Astrocyte (in vitro differentiated cells and primary cell): ENCODE results near the gene NPLOC4. TPM values are rescaled to one million over a fixed set of nuclear protein-coding genes. Genes with fewer than 3 reads are reported as not detected.

Experiments used
- DNase-seq: peaks from one replicate; pipeline ENCODE4 v3.0.0-alpha.2; 2010; ENCODE audit warnings: low read depth
- FAIRE-seq: peaks from 2 replicates; lab custom pipeline; 2011; peaks lifted over from hg19 to GRCh38; lab: Jason Lieb, UNC
- H2AFZ ChIP-seq: 2 replicates; pipeline ENCODE4 v1.6.0; 2012; ENCODE audit warnings: low read depth, low read length, inconsistent platforms
- H3K27ac ChIP-seq: 2 replicates; pipeline ENCODE4 v1.5.1; 2011; ENCODE audit warnings: low read depth, low read length, inconsistent platforms
- H3K27me3 ChIP-seq: 2 replicates; pipeline ENCODE4 v1.6.0; 2011; ENCODE audit warnings: low read length, inconsistent platforms; ENCODE audit not compliant: insufficient read depth
- H3K36me3 ChIP-seq: 2 replicates; pipeline ENCODE4 v1.5.1; 2011; ENCODE audit warnings: low read length, inconsistent platforms; ENCODE audit not compliant: insufficient read depth
- H3K4me1 ChIP-seq: 2 replicates; pipeline ENCODE4 v1.5.1; 2011; ENCODE audit warnings: low read length, inconsistent platforms; ENCODE audit not compliant: insufficient read depth
- H3K4me2 ChIP-seq: 2 replicates; pipeline ENCODE4 v1.6.0; 2012; ENCODE audit warnings: low read length, inconsistent platforms
- H3K4me3 ChIP-seq: 2 replicates; pipeline ENCODE4 v1.5.1; 2011; ENCODE audit warnings: low read depth, mild to moderate bottlenecking, low read length, inconsistent platforms; ENCODE audit not compliant: insufficient read depth
- H3K79me2 ChIP-seq: 2 replicates; pipeline ENCODE4 v1.6.0; 2012; ENCODE audit warnings: mild to moderate bottlenecking, low read length, inconsistent platforms; ENCODE audit not compliant: insufficient read depth
- H3K9ac ChIP-seq: 2 replicates; pipeline ENCODE4 v1.6.0; 2012; ENCODE audit warnings: mild to moderate bottlenecking, low read length, inconsistent platforms
- H3K9me3 ChIP-seq: 2 replicates; pipeline ENCODE4 v1.5.1; 2012; ENCODE audit warnings: low read depth, mild to moderate bottlenecking, low read length, inconsistent platforms; ENCODE audit not compliant: insufficient read depth
- H4K20me1 ChIP-seq: 2 replicates; pipeline ENCODE4 v1.6.0; 2012; ENCODE audit warnings: low read length, inconsistent platforms; ENCODE audit not compliant: insufficient read depth
- H3K27ac Mint-ChIP-seq: one replicate; pipeline ENCODE4 v1.8.0; 2021; ENCODE audit warnings: mild to moderate bottlenecking, mixed read lengths; ENCODE audit not compliant: unreplicated experiment
- H3K27me3 Mint-ChIP-seq: one replicate; pipeline ENCODE4 v1.8.0; 2021; ENCODE audit warnings: low read depth, mixed read lengths; ENCODE audit not compliant: unreplicated experiment
- H3K36me3 Mint-ChIP-seq: one replicate; pipeline ENCODE4 v1.8.0; 2021; ENCODE audit warnings: low read depth, mixed read lengths; ENCODE audit not compliant: unreplicated experiment
- H3K4me1 Mint-ChIP-seq: one replicate; pipeline ENCODE4 v1.8.0; 2021; ENCODE audit warnings: low read depth, mixed read lengths; ENCODE audit not compliant: unreplicated experiment
- H3K4me3 Mint-ChIP-seq: one replicate; pipeline ENCODE4 v1.8.0; 2021; ENCODE audit warnings: mild to moderate bottlenecking, moderate library complexity, mixed read lengths; ENCODE audit not compliant: unreplicated experiment
- H3K9me3 Mint-ChIP-seq: one replicate; pipeline ENCODE4 v1.8.0; 2021; ENCODE audit warnings: mild to moderate bottlenecking, mixed read lengths; ENCODE audit not compliant: unreplicated experiment
- CTCF ChIP-seq: IDR thresholded peaks from 2 replicates; pipeline ENCODE4 v1.5.1; 2011; ENCODE audit warnings: low read depth, mild to moderate bottlenecking, inconsistent platforms, low read length, moderate library complexity; ENCODE audit not compliant: insufficient read depth
- EZH2 ChIP-seq: IDR thresholded peaks from 2 replicates; pipeline ENCODE4 v1.6.1; 2012; ENCODE audit warnings: mild to moderate bottlenecking, low read length, inconsistent platforms; ENCODE audit not compliant: insufficient read depth
- total RNA-seq: library from RNA; stranded (reverse); gene quantifications from 2 replicates; pipeline ENCODE4 v1.2.1, GENCODE V29; 2021

NPLOC4 gene
- total RNA-seq, 1 donor from 2014 or later = 125 TPM

GRCh38 chr17:81609541-81610311, 27.2 kb downstream of the NPLOC4 start:
- peaks cover 74% of the 10 kb centered on the region for H4K20me1 ChIP-seq

GRCh38 chr17:81608605-81609004, 28.3 kb downstream of the NPLOC4 start:
- Histone ChIP-seq H3K4me2 (no peak overlapping the region), H4K20me1 (peaks cover 73% of the 10 kb centered on the region)

More at GRCh38 chr17:81609541-81610311, 27.2 kb downstream of the NPLOC4 start:
- Histone ChIP-seq H2AFZ (no peak overlapping the region), H3K4me3 (no peak overlapping the region), H3K9ac (no peak overlapping the region), H3K9me3 (no peaks in the 10 kb centered on the region), H3K4me1 (peaks cover 18% of the 10 kb centered on the region), H3K27me3 (no peaks in the 10 kb centered on the region), H3K79me2 (peaks cover 70% of the 10 kb centered on the region), H3K4me2 (no peak overlapping the region), H3K36me3 (peaks cover 25% of the 10 kb centered on the region), H3K27ac (no peak overlapping the region)
- H3K27me3 Mint-ChIP-seq = no peaks in the 10 kb centered on the region
- H3K27ac Mint-ChIP-seq = no peak overlapping the region
- no peak for TF ChIP-seq CTCF
- no peak for TF ChIP-seq EZH2
- FAIRE-seq = no peak
- H3K4me1 Mint-ChIP-seq = peaks cover 33% of the 10 kb centered on the region
- DNase-seq = no peak
- H3K9me3 Mint-ChIP-seq = no peaks in the 10 kb centered on the region
- H3K36me3 Mint-ChIP-seq = peaks cover 27% of the 10 kb centered on the region
- H3K4me3 Mint-ChIP-seq = no peak overlapping the region

More at GRCh38 chr17:81608605-81609004, 28.3 kb downstream of the NPLOC4 start:
- H3K4me1 ChIP-seq = peaks cover 15% of the 10 kb centered on the region
- Mint-ChIP-seq H3K27ac (no peak overlapping the region), H3K9me3 (no peaks in the 10 kb centered on the region), H3K36me3 (peaks cover 22% of the 10 kb centered on the region), H3K4me1 (peaks cover 29% of the 10 kb centered on the region), H3K27me3 (no peaks in the 10 kb centered on the region), H3K4me3 (no peak overlapping the region)
- H3K79me2 ChIP-seq = peaks cover 69% of the 10 kb centered on the region
- H3K27ac ChIP-seq = no peak overlapping the region
- DNase-seq (peak; percentile 47), FAIRE-seq (no peak)
- H3K27me3 ChIP-seq = no peaks in the 10 kb centered on the region
- TF ChIP-seq CTCF (no peak), EZH2 (no peak)
- peaks cover 35% of the 10 kb centered on the region for H3K36me3 ChIP-seq
- H2AFZ ChIP-seq = no peak overlapping the region
- H3K9ac ChIP-seq = no peak overlapping the region
- H3K4me3 ChIP-seq = no peak overlapping the region
- no peaks in the 10 kb centered on the region for H3K9me3 ChIP-seq
